CD4-positive, alpha-beta T cell treated with Interleukin-6 at 100 ng/mL for 8 hours (primary cell): ENCODE data around the gene NKAIN2.

Experiments used
- DNase-seq: peaks from one replicate; pipeline ENCODE4 v3.0.0-alpha.2; 2020; ENCODE audit warnings: mixed read lengths, low spot score

Gene NKAIN2

GRCh38 chr6:124765280-124765679, 961.6 kb downstream of the NKAIN2 start:
- DNase-seq, result no peak

- DNase-seq, result no peak
Measured at GRCh38 chr6:124768224-124768623, 964.6 kb downstream of the NKAIN2 start.

GRCh38 chr6:124769811-124770544, 966.3 kb downstream of the NKAIN2 start:
- no peak for DNase-seq

DNA sequence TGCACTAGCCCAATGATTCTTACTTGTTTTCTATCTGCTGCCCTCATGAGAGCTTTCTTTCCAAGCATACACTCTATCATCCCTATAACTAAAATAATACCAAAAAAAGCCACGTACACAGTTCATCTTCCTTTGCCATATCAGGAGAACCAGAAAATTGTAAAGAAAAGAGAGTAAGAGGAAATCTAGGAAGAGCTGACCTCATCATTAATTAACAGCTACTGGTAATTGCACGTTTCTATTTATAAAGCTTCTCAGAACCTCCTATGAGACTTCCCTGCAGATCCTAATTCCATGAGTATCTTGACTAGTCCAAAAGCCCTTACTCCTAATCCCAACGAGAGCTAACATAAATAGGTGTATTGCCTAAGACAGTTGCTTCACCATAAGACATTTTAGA, 967.1 kb downstream of the NKAIN2 start:
- no peak for DNase-seq

GRCh38 chr6:124772733-124773319, 969.2 kb downstream of the NKAIN2 start:
- DNase-seq, result no peak

DNA sequence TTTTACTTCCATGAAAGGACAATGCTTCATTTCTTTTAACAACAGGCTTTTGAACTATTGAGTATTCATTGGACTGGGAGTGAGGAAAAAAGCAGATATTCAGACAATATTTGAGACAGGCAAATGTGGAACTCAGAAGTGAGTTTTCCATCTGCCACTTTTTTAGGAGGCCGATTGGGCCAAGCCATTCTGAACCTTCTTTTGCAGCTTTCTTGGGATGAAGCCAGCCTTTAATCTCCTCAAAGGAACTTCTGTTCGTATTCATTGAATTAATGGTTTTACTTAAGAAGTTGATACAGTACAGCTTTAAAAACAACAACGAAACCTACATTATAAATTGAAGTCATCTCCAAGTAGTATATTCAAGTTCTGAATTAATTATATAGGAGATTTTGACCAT, 971.5 kb downstream of the NKAIN2 start:
- no peak for DNase-seq

DNA sequence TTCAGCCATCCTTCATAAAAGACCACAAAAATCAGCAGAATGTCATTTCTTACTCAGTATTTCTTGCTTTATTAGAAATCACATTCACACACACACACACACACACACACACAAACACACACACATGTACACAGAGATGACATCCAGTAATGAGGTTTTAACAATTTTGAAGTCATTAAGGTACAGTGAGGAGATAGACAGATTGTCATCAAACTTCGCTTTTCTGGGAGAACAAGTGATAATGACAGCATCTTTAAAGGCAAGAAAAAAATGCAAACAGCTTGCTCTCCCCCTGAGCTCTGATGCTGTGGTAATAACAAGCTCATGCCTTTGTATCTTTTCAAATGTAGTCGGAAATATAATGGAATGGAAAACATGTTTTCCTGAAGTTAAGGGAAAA, 974.2 kb downstream of the NKAIN2 start:
- no peak for DNase-seq

DNA sequence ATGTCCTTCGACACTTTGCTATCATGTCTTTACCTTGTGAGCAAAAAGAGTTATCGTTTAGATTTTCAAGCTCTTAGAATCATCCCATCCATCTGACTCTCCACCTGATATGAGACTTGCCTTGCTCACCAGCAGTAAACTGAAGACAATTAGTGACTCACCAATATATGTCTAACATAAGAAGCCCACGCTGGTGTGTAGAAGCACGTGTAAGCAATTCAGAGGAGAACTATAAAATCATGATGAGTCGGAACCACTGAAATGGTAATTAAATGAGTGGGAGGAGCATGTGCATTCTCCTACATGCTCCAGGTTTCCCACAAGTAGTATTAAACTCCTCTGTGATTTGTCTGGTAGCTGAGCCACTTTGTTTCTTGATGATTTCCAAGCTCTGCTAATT, 977.0 kb downstream of the NKAIN2 start:
- DNase-seq, result no peak

DNA sequence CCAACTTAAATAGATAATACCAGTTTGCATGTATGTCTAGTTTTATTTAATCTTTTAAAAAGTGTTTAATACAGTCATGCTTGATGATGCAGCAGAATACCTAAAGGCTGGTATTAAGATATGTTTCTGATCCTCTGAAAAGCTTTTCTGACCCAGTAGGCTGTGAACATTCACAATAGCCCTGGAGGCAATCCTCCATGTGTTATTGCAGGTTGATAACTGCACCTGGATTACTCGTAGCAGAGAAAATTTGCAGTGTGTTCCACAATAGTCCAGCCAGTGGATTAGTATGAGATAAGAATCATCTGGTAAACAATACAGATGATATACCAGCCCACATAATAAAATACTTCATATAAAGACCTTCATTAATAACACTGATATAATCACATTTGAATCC, 979.7 kb downstream of the NKAIN2 start:
- DNase-seq, result no peak

- DNase-seq, result no peak
Measured at GRCh38 chr6:124791156-124791555, 987.5 kb downstream of the NKAIN2 start.

DNA sequence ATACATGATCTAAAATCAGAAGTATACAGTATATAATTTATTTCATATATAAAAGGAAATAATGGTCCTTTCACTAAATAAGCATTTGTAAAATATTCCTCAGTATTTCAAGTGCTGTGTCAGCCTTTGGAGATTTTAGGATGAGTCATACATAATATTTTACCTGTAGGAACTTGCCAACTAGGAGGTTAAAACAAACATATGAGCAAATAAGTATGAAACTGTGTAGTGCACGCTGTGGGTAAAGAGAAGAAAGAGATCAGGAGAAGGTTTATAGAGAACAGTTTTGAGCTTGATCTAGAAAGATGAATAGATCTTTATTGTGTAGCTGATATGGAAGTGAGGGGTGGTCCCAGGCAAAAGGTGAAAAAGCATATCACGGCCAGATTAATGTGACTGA, 988.7 kb downstream of the NKAIN2 start:
- no peak for DNase-seq

- DNase-seq, result no peak
Measured at GRCh38 chr6:124793398-124793797, 989.7 kb downstream of the NKAIN2 start.

DNA sequence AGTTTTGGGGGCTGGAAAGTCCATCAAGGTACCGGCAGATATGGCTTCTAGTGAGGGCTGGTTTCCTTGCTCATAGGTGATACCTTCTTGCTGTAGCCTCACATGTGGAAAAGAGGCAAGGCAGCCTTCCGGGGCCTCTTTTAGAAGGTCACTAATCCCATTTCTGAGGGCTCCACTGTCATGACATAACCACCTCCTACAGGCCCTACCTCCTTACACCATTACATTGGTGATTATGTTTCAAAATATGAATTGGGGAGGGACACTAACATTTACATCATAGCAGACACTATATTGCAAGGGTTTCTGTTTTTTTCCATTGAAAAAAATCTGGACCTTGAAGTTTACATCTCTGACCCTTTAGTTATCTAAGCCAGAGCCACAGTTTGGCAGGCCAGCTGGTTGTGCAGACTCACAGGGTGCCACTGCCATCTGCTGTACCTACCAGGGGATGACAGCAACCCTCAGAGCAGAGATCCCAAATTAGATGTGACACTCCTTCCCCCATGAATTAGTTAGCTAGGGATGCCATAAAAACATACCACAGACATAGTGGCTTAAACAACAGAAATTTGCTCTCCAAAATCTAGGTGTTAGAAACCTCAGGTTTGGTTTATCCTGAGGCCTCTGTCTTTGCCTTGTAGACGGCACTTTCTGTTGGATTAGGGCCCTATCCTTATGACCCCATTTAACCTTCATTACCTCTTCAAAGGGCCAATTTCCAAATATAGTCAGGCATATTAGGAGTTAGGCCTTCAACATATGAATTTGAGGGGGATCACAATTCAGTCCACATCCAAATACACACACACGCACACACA, 992.2 kb downstream of the NKAIN2 start:
- no peak for DNase-seq

DNA sequence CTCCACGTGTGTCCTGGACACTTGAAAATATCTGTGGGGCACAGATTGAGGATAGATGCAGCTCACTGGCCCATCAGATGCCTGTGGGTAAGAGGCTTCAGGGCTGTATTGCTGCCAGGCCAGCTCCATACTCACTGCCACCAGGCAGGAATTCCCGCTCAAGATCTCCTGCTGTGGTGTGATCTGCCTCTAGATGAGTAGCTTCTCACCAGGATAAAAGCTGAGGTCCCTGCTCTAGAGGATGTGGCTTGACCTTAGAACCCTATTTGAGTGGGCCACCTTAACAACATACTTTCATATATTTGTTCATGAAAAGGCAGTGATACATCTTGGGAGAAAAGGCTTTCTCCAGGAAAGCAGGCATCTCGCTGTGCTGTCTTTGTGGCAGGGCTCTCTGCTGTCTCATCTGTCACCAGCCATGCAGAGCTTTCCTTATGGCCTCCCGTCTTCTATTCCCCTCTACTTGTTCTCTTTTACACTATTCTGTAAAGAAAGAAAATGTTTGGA, 992.9 kb downstream of the NKAIN2 start:
- no peak for DNase-seq

DNA sequence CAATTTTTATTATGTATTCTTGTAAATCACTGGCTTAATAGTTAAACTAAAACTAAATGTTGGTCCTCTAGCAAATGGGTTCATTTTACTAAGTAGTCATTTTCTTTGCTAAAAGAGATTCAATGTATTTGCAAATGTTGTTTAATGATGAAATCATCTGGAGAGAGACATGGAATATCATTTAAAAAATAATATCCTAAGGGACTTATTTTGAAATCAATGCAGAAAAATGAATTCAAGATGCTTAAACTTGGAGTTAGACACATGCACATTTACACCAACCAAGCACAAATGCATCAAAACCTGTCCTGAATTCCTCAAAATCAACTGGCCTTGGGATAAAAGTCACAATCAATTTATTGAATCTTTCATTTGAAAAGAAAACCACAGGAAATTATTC, 993.6 kb downstream of the NKAIN2 start:
- DNase-seq, result no peak

GRCh38 chr6:124798942-124799496, 995.4 kb downstream of the NKAIN2 start:
- DNase-seq, result no peak

DNA sequence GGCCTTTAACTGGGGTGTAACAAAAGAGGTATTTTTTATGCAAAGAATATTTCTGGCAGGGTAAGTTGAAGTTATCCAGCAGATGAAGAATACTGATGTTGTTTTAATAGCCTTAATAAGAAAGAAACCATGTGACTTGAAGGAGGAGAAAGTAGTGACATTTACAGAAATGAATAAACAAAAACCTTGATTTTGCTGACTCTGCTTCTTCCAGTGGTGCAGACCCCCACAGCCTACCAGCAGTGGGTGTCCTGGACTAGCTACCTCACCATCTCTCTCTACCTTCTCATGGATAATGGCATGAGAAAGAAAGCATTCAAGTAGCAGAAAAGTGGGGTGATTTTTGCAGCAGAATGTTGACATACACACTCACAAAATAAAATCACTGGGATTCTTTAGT, 996.0 kb downstream of the NKAIN2 start:
- DNase-seq, result no peak

DNA sequence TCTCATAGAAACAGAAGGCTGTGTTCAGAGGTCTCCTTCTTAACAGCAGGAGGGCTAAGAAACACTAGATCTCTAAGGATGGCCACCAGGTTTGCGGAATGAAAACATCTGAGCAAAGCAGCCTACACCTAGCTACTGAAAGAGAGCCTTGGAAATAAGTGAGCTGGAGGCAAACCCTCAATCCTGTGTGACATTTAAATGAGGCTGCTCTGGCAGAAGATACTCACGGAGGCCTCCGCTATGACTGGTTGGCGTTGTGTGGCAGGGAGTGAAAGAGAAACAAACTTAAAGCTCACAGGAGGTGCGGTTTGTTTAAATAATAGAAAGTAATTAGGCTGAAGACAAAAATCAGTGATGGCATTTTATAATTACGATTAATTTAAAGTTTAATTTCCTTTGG, 996.6 kb downstream of the NKAIN2 start:
- no peak for DNase-seq

- DNase-seq, result no peak
Measured at GRCh38 chr6:124812067-124812466, 1008.4 kb downstream of the NKAIN2 start.

DNA sequence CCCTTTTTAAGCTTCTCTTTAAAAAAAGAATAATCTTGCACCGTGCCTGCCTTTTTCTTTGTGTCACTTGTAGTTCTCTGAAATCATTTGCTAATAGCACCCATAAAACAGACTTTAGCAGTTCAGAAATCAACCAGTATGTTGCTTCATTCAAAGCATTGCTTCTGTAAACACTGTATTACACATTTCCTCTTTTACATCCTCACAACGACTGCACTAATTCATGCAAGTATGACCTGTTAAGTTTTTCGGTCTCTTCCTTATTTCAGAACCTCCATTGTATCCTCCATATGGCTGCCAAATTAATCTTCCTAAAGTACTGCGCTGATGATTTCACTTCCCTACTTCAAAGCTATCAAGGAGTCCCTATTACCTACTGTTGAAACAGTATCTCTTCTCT, 1015.7 kb downstream of the NKAIN2 start:
- no peak for DNase-seq

GRCh38 chr6:124822204-124822613, 1018.5 kb downstream of the NKAIN2 start:
- DNase-seq, result no peak

DNA sequence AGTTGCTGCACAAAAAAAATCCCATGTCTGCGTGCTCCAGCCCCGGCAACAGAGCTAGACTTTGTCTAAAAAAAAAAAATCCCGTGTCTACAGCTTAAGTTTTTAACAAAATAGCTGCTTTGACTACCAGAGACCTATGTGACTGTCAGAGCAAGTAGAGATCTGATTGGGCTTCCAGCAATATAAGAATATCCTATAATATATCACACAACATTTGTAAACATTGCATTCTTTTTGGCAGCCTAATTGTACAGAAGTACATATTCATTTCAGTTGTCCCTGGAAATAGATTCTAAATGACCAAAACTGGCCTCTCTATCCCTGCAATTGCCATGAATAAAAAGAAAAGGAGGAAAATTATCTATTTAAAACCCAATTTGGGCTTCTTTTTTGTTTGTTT, 1019.1 kb downstream of the NKAIN2 start:
- no peak for DNase-seq
